Stimulated activated CD4-positive, alpha-beta T cell treated with anti-CD3 and anti-CD28 coated beads, Interleukin-15, amount 100 ng/mL, for 1 hour (primary cell): ENCODE results near the gene DRC7.

Experiments used
- DNase-seq, 2 donors: peaks; one replicate each; pipeline ENCODE4 v3.0.0-alpha.2; 2020; ENCODE audit warnings: low read depth in 1 of 2, low spot score in 1 of 2

Gene DRC7

DNA sequence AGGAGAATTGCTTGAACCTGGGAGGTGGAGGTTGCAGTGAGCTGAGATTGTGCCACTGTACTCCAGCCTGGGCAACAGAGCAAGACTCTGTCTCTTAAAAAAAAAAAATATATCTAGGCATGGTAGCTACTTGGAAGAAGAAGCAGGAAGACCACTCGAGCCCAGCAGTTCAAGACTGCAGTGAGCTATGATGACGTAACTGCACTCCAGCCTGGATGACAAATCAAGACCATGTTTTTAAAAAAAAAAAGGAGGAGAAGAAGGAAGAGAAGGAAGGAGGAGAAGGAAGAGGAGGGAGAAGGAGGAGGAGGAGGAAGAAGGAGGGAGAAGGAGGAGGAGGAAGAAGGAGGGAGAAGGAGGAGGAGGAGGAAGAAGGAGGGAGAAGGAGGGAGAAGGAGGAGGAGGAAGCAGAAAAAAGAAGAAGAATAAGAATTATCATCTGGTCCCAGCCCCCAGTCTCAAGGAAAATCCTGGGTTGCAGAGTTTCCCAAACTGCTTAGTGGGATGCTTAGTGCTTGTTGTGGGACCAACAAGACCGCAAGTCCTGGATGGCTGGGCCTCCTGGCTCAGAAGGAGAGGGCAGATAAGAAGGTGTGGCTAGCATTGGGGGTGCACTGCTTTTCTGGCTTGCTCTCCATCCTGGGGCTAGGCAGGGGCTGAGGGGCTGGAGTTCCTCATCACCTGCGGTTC is 3.7 kb upstream of the DRC7 start:
- DNase-seq, result no peak

GRCh38 chr16:57692636-57693035 is 2.0 kb upstream of the DRC7 start:
- no peak for DNase-seq

GRCh38 chr16:57693550-57693949 is 1.1 kb upstream of the DRC7 start:
- no peak for DNase-seq

DNA sequence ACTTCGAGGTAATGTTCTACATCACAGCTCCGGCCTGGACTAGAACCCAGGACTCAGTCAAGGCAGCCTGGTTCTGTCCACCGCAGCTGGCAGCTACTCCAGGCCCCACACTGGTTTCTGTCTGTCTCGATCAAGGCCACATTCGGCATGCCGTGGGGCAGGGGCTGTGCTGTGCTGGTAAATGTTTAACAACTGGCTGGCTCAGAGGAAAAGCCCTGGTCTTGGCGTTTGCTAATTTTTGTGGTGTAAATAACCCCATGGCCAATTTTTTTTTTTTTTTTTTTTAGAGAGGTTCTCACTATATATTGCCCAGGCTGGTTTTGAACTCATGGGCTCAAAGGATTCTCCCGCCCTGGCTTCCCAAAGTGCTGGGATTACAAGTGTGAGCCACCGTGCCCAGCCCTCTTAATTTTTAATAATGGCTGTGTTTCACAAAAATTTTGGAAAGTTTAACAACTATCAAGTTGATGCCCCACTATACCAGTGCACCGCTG is 328 bp upstream of the DRC7 start:
- no peak for DNase-seq

DNA sequence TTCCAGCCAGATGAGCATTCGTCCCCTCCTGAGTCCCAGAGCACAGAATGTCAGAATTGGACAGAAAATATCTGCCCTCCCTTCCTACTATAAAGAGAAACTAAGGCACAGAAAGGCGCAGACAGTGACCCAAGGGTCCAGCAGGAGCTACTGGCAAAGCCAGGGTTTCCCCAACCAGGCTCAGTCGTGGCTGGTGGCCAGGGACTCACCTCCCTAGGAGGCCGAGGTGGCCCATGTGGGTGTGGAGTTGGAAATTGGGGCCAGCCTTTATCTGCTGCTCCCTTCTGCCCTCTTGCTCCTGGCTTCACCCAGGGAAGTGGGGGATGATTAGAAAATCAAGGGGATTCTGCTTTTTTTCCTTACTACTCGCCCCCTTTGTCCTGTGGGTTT is 1.1 kb downstream of the DRC7 start:
- no peak for DNase-seq

GRCh38 chr16:57696240-57696639 is 1.6 kb downstream of the DRC7 start:
- DNase-seq, result no peak

- DNase-seq, result no peak
Observed at GRCh38 chr16:57697896-57698537, 3.4 kb downstream of the DRC7 start.

DNA sequence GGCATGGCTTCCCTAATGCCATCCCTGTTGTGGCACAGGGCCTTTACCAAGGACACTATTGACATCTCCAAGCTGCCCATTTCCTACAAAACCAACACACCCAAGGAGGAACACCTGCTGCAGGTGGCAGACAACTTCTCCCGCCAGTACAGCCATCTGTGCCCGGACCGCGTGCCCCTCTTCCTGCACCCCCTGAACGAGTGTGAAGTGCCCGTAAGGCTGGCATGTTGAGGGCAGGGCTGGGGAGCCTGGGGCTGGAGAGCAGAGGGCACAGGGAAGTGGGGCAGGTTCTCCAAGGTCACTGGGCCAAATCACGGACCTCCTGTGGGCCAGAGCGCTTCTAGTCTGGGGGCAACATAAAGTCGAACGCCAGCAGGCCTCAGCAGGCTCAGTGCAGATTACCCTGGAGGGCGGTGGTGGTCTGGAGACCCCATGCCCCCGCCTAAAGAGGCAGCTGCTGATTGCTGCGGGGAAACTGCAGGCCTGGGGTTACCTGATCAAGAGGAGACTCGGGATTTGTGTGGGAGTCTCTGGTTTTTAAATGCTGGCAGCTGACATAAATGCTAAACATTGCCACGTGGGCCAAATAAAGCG is 4.3 kb downstream of the DRC7 start:
- DNase-seq, result no peak

DNA sequence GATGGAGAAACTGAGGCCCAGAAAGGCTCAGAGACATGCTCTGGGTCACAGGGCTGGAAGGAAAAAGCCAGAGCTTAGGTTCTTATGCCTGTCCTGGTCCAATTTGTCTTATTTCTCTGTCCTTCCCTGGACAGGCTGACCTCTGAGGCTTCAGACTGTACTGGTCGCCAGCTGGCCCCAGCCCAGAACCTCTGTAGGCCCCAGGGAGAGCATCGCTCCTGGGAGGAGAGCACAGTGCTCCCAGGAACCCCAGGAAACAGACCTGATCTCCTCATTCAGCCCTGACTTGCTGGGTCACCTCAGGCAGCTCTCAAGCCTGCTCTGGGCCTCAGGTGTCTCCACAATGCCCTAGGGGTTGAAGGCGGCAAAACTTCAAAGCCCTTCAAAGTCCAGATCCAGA is 4.9 kb downstream of the DRC7 start:
- no peak for DNase-seq

DNA sequence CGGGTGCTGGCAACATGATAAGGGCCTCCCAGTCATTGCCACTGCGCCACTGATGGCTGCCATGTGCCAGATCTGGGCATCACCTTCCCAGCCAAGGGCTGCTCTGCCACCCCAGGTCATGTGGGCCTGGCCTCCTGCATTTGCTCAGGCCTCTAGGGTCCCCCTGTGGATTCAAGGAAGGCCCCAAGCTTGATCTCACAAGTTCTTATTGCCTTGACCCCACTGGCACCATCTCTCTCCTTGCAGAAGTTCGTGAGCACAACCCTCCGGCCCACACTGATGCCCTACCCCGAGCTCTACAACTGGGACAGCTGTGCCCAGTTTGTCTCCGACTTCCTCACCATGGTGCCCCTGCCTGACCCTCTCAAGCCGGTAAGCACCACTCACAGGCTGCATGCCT is 5.3 kb downstream of the DRC7 start:
- no peak for DNase-seq

- no peak for DNase-seq
Observed at GRCh38 chr16:57700781-57701551, 6.4 kb downstream of the DRC7 start.

DNA sequence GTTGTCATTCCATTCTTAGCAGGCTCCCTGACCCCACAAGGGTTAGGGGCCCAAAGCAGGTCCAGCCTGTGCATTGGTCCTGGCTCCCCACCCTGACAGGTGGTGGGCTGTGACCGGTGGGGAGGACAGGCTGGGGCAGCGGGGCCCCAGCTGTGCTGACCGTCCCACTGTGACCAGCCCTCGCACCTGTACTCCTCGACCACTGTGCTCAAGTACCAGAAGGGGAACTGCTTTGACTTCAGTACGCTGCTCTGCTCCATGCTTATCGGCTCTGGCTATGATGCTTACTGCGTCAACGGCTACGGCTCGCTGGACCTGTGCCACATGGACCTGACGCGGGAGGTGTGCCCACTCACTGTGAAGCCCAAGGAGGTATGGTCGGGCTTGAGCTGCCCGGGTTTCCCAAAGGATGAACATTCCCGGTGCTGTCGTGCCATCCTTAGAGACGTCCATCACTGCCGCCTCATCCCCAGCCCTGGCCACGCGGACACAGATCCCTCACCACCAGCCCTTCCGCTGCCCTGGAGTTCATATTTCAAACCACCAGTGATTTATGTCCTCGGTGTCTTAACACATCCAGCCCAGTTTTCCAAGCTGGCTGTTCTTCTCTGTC is 7.3 kb downstream of the DRC7 start:
- DNase-seq, result no peak

- DNase-seq, result no peak
Observed at GRCh38 chr16:57703416-57704010, 8.9 kb downstream of the DRC7 start.

DNA sequence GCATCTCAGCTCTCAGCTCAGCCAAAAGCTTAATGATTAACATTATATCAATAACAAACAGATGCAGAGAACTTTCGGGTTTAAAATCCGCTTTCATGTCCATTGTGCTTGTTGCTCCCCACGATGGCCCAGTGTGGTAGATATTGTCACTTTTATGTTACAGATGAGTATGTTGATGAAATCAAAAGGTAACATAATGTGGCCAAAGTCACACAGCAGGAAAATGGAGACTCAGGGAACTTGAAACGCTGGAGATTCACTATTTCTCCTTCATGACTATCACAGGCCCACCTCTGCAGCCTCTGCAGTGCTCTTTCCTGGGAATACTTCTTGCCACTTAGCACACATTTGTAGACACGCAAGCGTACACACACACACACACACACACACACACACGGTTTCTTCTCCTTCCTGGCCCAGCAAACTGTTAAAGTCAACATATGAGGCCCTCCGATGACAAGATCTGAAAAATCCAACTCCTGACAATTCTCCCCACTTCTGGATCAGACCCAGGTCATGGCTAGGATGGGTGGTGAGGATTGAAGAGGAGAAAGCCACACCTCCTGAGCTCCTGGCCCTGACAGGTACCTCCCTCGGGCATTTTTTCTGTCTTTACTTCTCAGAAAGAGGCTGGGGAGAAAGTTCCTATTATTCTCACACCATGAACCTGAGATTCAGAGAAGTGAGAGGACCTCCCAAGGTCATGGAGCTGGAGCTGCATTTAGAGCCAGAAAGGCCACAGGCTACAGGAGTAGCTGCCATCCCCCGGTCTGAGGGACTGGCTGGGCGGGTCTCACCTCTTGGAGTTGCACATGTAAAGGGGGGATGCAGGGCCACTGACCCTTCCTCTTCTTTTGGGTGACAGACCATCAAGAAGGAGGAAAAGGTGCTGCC is 9.7 kb downstream of the DRC7 start:
- no peak for DNase-seq

GRCh38 chr16:57704905-57705852 is 10.6 kb downstream of the DRC7 start:
- DNase-seq, result no peak

DNA sequence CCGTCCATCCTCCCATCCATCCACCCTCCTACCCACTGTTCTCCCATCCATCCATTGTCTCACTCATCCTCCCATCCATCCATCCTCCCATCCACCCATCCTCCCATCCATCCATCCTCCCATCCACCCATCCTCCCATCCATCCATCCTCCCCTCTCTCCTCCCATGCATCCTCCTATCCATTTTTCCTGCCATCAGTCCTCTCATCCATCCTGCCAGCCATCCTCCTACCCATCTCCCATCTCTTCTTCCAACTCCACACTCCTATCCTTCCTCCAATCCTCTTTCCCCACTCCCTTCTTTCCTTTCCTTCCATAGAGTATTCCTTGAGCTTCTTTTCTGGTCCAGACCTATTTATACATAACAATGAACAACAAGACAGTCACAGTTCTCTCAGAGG is 12.1 kb downstream of the DRC7 start:
- DNase-seq, result no peak

DNA sequence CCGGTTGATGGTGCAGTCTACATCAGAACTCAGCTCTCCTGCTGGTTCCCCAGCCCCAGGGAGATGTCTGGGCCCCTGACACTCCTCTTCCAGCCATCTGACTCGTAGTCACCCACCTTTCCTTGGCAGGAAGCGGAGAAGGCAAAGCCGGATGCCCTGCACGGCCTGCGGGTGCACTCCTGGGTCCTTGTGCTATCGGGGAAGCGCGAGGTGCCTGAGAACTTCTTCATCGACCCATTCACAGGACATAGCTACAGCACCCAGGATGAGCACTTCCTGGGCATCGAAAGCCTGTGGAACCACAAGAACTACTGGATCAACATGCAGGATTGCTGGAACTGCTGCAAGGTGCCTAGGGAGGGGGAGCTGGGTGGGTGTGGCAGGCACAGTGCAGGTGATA is 12.7 kb downstream of the DRC7 start:
- DNase-seq, result no peak

DNA sequence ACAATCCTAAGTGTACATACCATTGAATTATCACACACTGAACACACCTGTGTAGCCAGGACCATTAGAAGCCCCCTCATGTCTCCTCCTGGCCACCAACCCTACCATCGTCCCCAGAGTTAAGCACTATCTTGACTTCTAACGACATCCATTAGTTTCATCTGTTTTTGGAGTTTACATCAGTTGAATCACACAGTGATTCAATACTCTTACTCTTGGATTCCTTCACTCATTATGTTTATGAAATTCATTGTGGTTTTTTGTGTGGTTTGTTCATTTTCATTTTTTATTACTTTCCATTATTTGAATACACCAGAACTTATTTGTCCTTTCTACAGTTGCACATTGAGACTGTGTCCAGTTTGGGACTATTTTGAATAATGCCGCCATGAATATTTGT is 13.6 kb downstream of the DRC7 start:
- DNase-seq, result no peak

DNA sequence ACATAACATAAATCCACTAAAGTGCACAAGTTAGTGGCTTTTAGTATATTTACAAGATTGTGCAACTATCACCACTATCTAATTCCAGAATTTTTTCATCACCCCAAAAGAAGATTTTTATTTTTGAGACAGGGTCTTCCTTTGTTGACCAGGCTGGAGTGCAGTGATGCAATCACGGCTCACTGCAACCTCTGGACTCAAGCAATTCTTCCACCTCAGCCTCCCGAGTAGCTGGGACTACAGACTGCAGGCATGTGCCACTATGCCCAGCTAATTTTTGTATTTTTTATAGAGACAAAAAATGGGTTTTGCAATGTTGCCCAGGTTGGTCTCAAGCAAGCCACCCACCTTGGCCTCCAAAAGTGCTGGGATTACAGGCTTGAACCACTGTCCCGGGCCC is 15.1 kb downstream of the DRC7 start:
- DNase-seq, result no peak
